ENCODE measurements around the gene RASL12.
"Not testable (repeated sequence)": the region's sequence is repeated elsewhere in the genome, so short reads cannot be mapped to it uniquely, and the experiment has no call there.

The RASL12 gene

DNA sequence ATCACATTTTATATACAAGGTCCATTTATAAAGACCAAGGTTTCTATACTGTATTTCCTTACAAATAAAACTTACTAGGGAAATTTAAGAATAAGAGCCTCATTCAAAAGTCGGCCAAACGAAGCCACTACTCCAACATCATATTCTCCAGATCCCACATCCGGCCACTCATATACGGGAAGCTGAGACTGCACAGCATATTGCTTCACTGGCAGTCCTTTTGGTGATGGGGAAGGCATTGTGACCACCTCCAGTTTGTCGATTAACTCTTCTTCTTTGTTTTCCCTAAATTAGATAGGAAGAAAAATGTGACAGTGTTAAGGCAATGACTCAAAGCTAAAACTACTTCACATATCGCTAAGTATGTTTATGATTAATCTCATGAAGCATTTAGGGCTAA is 41.0 kb downstream of the RASL12 start:
- no peak for DNase-seq

DNA sequence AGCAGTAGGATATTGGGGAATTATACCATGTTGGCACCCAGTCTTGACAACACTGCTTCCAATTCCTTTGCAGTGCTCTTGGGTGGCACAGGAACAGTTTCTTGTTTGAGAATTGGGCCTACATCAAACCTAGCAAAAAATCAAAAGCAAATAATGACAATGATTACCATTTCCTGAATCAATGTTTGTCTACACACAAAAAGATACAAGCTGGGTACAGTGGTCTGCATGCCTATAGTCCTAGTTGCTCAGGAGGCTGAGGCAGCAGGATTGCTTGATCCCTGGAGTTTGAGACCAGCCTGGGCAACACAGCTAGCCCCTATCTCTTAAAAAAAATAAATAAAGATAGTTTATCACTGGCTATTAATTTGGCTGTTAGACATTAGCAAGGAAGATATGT is 46.3 kb downstream of the RASL12 start:
- no peak for DNase-seq

DNA sequence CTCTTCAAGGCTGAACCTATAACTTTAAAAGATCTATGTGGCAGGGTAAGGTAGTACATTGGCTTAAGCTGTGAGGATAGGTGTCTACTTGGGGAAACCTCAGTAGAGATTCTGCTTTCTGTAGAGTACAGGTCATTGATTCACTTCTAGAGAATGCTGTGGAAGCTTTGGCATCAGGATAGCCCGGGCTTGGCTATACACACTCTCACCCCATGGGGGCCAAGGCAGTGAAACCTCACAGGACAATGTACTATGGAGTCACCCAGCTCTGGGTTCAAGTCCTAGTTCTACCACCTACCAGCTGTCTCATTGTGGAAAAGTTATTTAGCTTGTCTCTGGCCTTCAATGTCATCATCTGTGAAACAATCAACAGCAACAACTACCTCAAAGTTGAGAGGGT is 47.4 kb downstream of the RASL12 start:
- no peak for DNase-seq

DNA sequence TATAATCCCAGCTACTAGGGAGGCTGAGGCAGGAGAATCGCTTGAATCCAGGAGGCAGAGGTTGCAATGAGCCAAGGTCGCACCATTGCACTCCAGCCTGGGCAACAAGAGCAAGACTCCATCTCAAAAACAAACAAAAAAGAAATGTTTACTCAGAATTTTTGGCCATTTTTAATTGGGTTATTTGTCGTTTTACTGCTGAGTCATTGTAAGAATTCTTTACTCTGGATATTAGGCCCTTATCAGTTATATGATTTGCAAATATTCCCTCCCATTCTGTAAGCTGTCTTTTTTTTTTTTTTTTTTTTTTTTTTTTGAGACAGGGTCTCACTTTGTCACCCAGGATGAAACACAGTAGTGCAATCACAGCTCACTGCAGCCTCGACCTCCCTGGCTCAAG is 56.6 kb downstream of the RASL12 start:
- DNase-seq: not testable (repeated sequence)

DNA sequence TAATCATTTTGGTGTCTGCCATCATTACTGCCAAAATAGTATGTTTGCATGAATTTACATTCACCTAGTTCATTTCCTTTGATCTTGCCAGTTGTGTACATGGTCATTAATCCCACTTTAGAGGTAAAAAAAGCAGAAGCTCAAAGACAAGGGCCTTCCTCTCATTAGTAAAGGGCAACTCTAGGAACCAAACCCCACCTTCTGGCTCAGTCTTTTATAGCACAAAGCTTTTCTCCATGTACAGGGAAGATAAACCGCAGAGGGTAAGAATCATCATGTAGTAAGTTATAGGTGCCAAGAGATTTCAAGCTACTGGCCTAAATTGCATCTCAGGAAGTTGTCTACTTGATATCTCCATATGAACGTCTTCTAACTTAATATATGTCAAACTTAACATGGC is 58.8 kb downstream of the RASL12 start:
- DNase-seq: no peak

DNA sequence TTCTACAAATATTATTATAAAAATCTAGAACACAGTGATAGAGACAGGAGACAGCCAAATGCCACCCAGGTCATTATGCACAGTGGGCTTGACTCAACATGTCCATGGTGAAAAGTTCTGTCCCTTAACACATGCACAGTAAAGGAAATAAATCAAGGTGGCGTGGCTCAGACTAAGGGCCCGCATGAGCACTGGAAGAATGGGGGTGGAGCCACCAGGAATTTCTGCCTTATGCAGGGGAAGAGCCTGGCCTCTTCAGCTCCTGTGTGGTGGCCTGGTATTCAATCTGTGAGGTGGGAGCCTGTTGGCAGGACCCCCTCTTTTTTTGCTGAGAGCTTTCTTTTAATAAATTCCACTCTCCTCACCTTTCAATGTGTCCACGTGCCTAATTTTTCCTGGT is 60.9 kb downstream of the RASL12 start:
- DNase-seq: no peak

DNA sequence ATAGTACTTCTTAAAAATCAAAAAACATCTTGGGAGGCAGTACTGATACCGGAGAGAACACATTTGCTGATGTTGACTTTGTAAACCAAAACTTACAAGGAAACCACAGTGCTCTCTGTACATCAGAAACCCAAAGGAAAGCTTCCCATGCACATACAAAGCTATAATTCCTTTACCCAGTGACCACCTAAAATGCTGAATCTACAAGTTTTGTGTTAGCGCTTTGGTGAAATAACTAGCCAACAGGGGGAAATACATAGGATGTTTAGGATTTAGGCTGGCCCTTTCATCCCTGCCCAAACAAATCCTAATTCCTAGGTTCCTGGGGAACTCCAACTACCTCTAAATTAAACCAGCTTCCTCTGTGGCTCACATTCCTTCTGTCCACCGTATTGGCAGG is 62.8 kb downstream of the RASL12 start:
- DNase-seq: no peak
